Neuronal stem cell (in vitro differentiated cells): ENCODE data around the gene ZNF76.

Experiments used
- DNase-seq: peaks from one replicate; pipeline ENCODE4 v3.0.0-alpha.2; 2013; ENCODE audit warnings: low spot score
- H2AFZ ChIP-seq: one replicate; pipeline ENCODE4 v1.6.1; 2013; ENCODE audit warnings: mild to moderate bottlenecking, low read length, inconsistent platforms
- H2AK5ac ChIP-seq: 2 replicates; pipeline ENCODE4 v1.6.1; 2013; ENCODE audit warnings: low read depth, mild to moderate bottlenecking, inconsistent platforms, low read length, moderate library complexity, mixed read lengths
- H2BK120ac ChIP-seq: 2 replicates; pipeline ENCODE4 v1.6.1; 2013; ENCODE audit warnings: low read depth, mild to moderate bottlenecking, inconsistent platforms, low read length, moderate library complexity, mixed read lengths
- H2BK12ac ChIP-seq: one replicate; pipeline ENCODE4 v1.6.1; 2013; ENCODE audit warnings: low read length, inconsistent platforms
- H2BK15ac ChIP-seq: 2 replicates; pipeline ENCODE4 v1.6.1; 2013; ENCODE audit warnings: mild to moderate bottlenecking, low read length, inconsistent platforms, mixed read lengths
- H2BK5ac ChIP-seq: one replicate; pipeline ENCODE4 v1.6.1; 2013; ENCODE audit warnings: inconsistent platforms, mild to moderate bottlenecking, low read length, moderate library complexity
- H3K14ac ChIP-seq: one replicate; pipeline ENCODE4 v1.6.1; 2013; ENCODE audit warnings: low read length, inconsistent platforms
- H3K18ac ChIP-seq: 2 replicates; pipeline ENCODE4 v1.6.1; 2013; ENCODE audit warnings: low read length, inconsistent platforms
- H3K23ac ChIP-seq: 2 replicates; pipeline ENCODE4 v1.6.1; 2013; ENCODE audit warnings: low read depth, mild to moderate bottlenecking, mixed read lengths, low read length, inconsistent platforms; ENCODE audit not compliant: poor library complexity
- H3K27ac ChIP-seq: replicated peaks from 3 replicates; pipeline ENCODE4 v1.5.1; 2013; ENCODE audit warnings: low read length, inconsistent platforms
- H3K27me3 ChIP-seq, 3 experiments: 2 replicates each; pipeline ENCODE4 v1.6.1; 2013; ENCODE audit warnings: low read length in 3 of 3, mild to moderate bottlenecking in 2 of 3, inconsistent platforms in 1 of 3, low read depth in 1 of 3, mixed read lengths in 1 of 3, moderate library complexity in 1 of 3; ENCODE audit not compliant: control insufficient read depth in 3 of 3, insufficient read depth in 3 of 3
- H3K36me3 ChIP-seq, 2 donors: replicated peaks in 1 of 2; 2 replicates each; pipeline ENCODE4 v1.6.1; 2013; ENCODE audit warnings: low read length in 2 of 2; ENCODE audit not compliant: control insufficient read depth in 2 of 2, insufficient read depth in 2 of 2
- H3K4ac ChIP-seq: 2 replicates; pipeline ENCODE4 v1.6.1; 2013; ENCODE audit warnings: inconsistent platforms, mild to moderate bottlenecking, low read length, moderate library complexity
- H3K4me1 ChIP-seq, 2 donors: 1 replicate in 1 of 2; 2 replicates in 1 of 2; pipeline ENCODE4 v1.6.1; 2013; ENCODE audit warnings: low read length in 2 of 2, low read depth in 1 of 2; ENCODE audit not compliant: control insufficient read depth in 2 of 2, insufficient read depth in 1 of 2
- H3K4me2 ChIP-seq: one replicate; pipeline ENCODE4 v1.6.1; 2013; ENCODE audit warnings: mild to moderate bottlenecking, low read length, inconsistent platforms; ENCODE audit not compliant: insufficient read depth, poor library complexity, severe bottlenecking
- H3K4me3 ChIP-seq, 2 donors: 2 replicates each; pipeline ENCODE4 v1.5.1; 2013; ENCODE audit warnings: low read length in 2 of 2, mild to moderate bottlenecking in 2 of 2, inconsistent platforms in 1 of 2, moderate library complexity in 1 of 2
- H3K79me1 ChIP-seq: one replicate; pipeline ENCODE4 v1.6.1; 2013; ENCODE audit warnings: low read depth, mild to moderate bottlenecking, inconsistent platforms, low read length, moderate library complexity
- H3K9ac ChIP-seq: one replicate; pipeline ENCODE4 v1.6.1; 2013; ENCODE audit warnings: mild to moderate bottlenecking, low read depth, low read length, inconsistent platforms; ENCODE audit not compliant: poor library complexity
- H3K9me3 ChIP-seq, 2 donors: replicated peaks in 1 of 2; 2 replicates each; pipeline versions ENCODE3 to v1.6.1; 2013; ENCODE audit warnings: low read length in 2 of 2, mild to moderate bottlenecking in 2 of 2, inconsistent platforms in 1 of 2, low read depth in 1 of 2, mixed read lengths in 1 of 2, moderate library complexity in 1 of 2; ENCODE audit not compliant: control insufficient read depth in 2 of 2, insufficient read depth in 1 of 2
- H4K8ac ChIP-seq: one replicate; pipeline ENCODE4 v1.6.1; 2013; ENCODE audit warnings: low read depth, mild to moderate bottlenecking, inconsistent platforms, low read length, moderate library complexity
- H4K91ac ChIP-seq: one replicate; pipeline ENCODE4 v1.6.1; 2013; ENCODE audit warnings: low read length, low read depth, mild to moderate bottlenecking, inconsistent platforms; ENCODE audit not compliant: poor library complexity
- WGBS, 2 donors: extraction: QIAGEN DNeasy Blood & Tissue Kit; methylation state at CpG; one replicate each; pipeline ENCODE4 v1.1.7; 2013; ENCODE audit warnings: missing lambda C conversion rate in 2 of 2, mixed read lengths in 1 of 2; ENCODE audit not compliant: insufficient read length in 2 of 2, insufficient replicate concordance in 1 of 2; ENCODE audit errors: extremely low coverage in 2 of 2; 5-methylcytosine and 5-hydroxymethylcytosine counted together

ZNF76 gene

DNA sequence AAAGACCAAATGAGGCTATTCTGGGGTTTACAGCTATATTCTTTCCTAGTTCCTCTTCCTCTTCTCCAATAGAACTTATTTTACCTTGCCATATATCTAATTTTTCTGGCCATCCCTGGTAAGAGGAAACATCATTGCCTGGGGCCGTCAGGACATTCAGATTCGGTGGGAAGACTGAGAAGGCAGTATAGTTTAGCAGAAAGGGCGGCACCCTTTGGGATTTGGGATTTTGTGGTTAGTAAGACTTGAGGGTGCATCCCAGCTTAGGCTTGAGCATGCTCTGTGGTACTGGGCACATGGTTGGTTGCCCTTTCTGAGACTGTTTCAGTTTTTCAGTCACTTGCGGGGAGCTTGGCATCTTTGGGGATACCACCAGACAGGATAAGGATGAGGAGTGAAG lies 24.6 kb upstream of the ZNF76 start:
- no peak overlapping the region for H2BK5ac ChIP-seq
- no peaks in the 10 kb centered on the region for H3K27me3 ChIP-seq
- H3K9ac ChIP-seq = no peak overlapping the region
- H3K27ac ChIP-seq = no peak overlapping the region
- no peak overlapping the region for H4K91ac ChIP-seq
- H2AFZ ChIP-seq = no peak overlapping the region
- peaks cover 7 to 29% of the 10 kb centered on the region in 2 donors for H3K4me1 ChIP-seq
- H3K9me3 ChIP-seq = peaks cover 5 to 30% of the 10 kb centered on the region in 2 donors
- no peak overlapping the region for H3K4ac ChIP-seq
- no peak overlapping the region for H3K4me3 ChIP-seq
- H3K36me3 ChIP-seq = peaks cover 29 to 93% of the 10 kb centered on the region in 2 donors
- no peak overlapping the region for H2BK15ac ChIP-seq
- peaks cover 4% of the 10 kb centered on the region for H3K79me1 ChIP-seq
- no peak overlapping the region for H2AK5ac ChIP-seq
- H2BK120ac ChIP-seq = no peak overlapping the region
- H3K18ac ChIP-seq = no peak overlapping the region
- no peak overlapping the region for H3K23ac ChIP-seq
- H2BK12ac ChIP-seq = no peak overlapping the region
- WGBS, 2 donors = no CpG with 5 or more reads among the region's 4 CpGs
- no peak overlapping the region for H3K14ac ChIP-seq
- DNase-seq = no peak
- H4K8ac ChIP-seq = no peak overlapping the region
- no peak overlapping the region for H3K4me2 ChIP-seq

- Histone ChIP-seq H3K4me1 (peaks cover 7 to 29% of the 10 kb centered on the region in 2 donors), H3K4me3 (no peak overlapping the region), H2AK5ac (no peak overlapping the region), H3K23ac (no peak overlapping the region), H2BK15ac (no peak overlapping the region), H3K14ac (no peak overlapping the region), H2BK5ac (no peak overlapping the region), H2BK120ac (no peak overlapping the region), H3K4me2 (no peak overlapping the region), H2AFZ (no peak overlapping the region), H3K9ac (no peak overlapping the region), H3K36me3 (peaks cover 34 to 96% of the 10 kb centered on the region in 2 donors), H4K8ac (no peak overlapping the region), H3K27ac (no peak overlapping the region), H4K91ac (no peak overlapping the region), H3K27me3 (no peaks in the 10 kb centered on the region), H2BK12ac (no peak overlapping the region), H3K18ac (no peak overlapping the region), H3K9me3 (peaks cover 5 to 30% of the 10 kb centered on the region in 2 donors), H3K4ac (no peak overlapping the region), H3K79me1 (peaks cover 4% of the 10 kb centered on the region)
- WGBS, 2 donors = no CpG with 5 or more reads among the region's 5 CpGs
- DNase-seq = no peak
These were observed 23.3 kb upstream of the ZNF76 start for GRCh38 chr6:35236223-35236622.

GRCh38 chr6:35237476-35237875 lies 22.1 kb upstream of the ZNF76 start:
- Histone ChIP-seq H2BK120ac (no peak overlapping the region), H2BK12ac (no peak overlapping the region), H3K27me3 (no peaks in the 10 kb centered on the region), H3K23ac (no peak overlapping the region), H4K8ac (no peak overlapping the region), H3K4me3 (no peak overlapping the region), H3K4me1 (peaks cover 7 to 34% of the 10 kb centered on the region in 2 donors), H4K91ac (no peak overlapping the region), H3K18ac (no peak overlapping the region), H3K4me2 (peak overlapping the region; percentile 14), H3K4ac (no peak overlapping the region), H2BK5ac (no peak overlapping the region), H2BK15ac (no peak overlapping the region), H2AK5ac (no peak overlapping the region), H3K36me3 (peaks cover 34 to 95% of the 10 kb centered on the region in 2 donors), H3K27ac (no peak overlapping the region), H3K9ac (no peak overlapping the region), H3K14ac (no peak overlapping the region), H3K9me3 (peaks cover 5 to 26% of the 10 kb centered on the region in 2 donors), H3K79me1 (peaks cover 4% of the 10 kb centered on the region), H2AFZ (no peak overlapping the region)
- no peak for DNase-seq
- no CpG with 5 or more reads among the region's 3 CpGs for WGBS, 2 donors

- H3K4ac ChIP-seq = no peak overlapping the region
- H3K79me1 ChIP-seq = peaks cover 2% of the 10 kb centered on the region
- H3K23ac ChIP-seq = no peak overlapping the region
- H3K18ac ChIP-seq = peak overlapping the region; percentile 46
- no peak overlapping the region for H2BK120ac ChIP-seq
- peaks cover 5 to 26% of the 10 kb centered on the region in 2 donors for H3K9me3 ChIP-seq
- WGBS, 2 donors = no CpG with 5 or more reads among the region's 3 CpGs
- DNase-seq = no peak
- no peak overlapping the region for H4K91ac ChIP-seq
- H3K36me3 ChIP-seq = peaks cover 41 to 95% of the 10 kb centered on the region in 2 donors
- H4K8ac ChIP-seq = no peak overlapping the region
- no peak overlapping the region for H3K27ac ChIP-seq
- no peak overlapping the region for H2BK12ac ChIP-seq
- H3K4me3 ChIP-seq = no peak overlapping the region
- no peaks in the 10 kb centered on the region for H3K27me3 ChIP-seq
- no peak overlapping the region for H2BK5ac ChIP-seq
- H3K4me1 ChIP-seq = peaks cover 7 to 34% of the 10 kb centered on the region in 2 donors
- H3K9ac ChIP-seq = no peak overlapping the region
- H3K4me2 ChIP-seq = no peak overlapping the region
- no peak overlapping the region for H2AK5ac ChIP-seq
- H3K14ac ChIP-seq = no peak overlapping the region
- H2BK15ac ChIP-seq = no peak overlapping the region
- no peak overlapping the region for H2AFZ ChIP-seq
These were observed 20.7 kb upstream of the ZNF76 start for GRCh38 chr6:35238843-35239289.
